ENCODE measurements around the gene ROPN1B. TPM values are rescaled to one million over a fixed set of nuclear protein-coding genes. Genes with fewer than 3 reads are reported as not detected.
"Not testable (repeated sequence)": the region's sequence is repeated elsewhere in the genome, so short reads cannot be mapped to it uniquely, and the experiment has no call there.

ROPN1B gene
- total RNA-seq, 1 donor: 0.10 TPM

DNA sequence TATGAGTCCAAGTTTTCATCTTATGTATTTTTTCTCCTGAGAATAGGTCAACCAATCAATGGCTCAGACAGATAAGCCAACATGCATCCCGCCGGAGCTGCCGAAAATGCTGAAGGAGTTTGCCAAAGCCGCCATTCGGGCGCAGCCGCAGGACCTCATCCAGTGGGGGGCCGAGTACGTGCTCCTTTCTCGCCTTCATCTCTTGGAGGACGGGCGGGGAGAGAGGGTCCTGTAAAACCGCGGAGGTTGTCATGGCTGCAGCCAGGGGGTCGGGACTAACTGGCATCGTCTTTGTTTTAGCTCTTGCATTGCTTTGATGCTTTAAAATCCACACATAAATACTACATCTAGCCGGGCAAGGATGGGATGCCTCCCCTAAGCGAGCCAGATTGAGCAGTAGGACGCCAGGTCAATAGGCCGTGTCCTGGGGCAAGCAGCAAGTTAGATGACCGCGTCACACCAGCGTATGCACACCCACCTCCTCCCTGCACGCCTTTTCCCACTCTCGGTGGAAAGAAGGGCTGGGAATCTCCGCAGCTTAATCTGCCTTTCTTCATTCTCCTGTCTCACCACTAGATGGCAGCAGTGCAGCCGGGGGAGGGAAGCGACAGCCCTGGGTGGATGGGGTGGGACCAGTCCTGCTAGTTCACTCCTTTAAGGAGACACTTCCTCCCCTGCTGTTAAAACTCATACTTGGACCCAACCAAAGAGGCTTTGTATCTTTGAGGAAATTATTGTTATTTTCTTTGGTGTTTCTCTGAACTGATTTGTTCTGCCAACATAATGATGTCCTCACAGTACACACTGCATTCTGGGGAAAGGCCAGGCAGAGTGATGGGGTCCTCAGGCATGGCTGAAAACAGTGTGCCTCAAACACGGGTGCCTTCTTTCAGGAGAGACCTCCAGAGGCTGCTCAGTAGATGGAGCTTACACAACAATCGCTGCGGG lies 3.3 kb downstream of the ROPN1B start:
- peaks cover 23% of the 10 kb centered on the region for H3K27me3 ChIP-seq (ENCODE audit: insufficient read depth, low read length)
- not testable (repeated sequence) for H3K9me3 ChIP-seq (ENCODE audit: low read depth, low read length); H3K4me3 ChIP-seq (ENCODE audit: low read length); H3K4me1 ChIP-seq (ENCODE audit: insufficient read depth, low read length)

DNA sequence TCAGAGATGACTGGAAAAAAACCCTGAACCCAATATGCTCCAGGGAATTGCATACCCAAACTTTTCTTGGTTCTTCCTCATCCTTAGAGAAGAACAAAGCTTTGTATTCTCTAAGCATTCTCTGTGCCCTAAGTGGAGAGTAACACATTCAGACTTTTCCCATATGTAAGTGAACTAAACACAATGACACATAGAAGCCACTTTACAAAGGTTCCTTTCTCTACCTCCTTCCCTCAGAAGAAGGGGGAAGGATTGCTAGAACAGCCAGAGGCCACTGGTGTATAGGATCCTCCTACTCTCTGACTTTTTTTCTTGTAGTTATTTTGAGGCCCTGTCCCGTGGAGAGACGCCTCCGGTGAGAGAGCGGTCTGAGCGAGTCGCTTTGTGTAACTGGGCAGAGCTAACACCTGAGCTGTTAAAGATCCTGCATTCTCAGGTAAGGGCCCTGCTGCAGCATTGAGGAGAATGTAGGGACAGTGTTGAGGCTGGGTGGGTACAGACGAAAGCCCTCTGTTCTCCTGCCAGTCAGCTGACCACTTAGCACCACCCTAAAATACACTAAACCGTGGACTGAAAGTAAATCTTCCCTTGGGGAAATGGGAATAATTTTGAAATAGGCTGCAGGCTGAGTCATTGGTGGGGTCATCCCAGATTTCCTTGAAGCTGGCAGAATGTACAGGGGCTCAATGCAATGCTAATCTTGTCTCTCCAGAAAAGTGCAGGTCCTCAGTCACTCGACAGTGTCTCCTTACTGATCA lies 6.4 kb downstream of the ROPN1B start:
- not testable (repeated sequence) for H3K4me3 ChIP-seq (ENCODE audit: low read length); H3K9me3 ChIP-seq (ENCODE audit: low read depth, low read length); H3K4me1 ChIP-seq (ENCODE audit: insufficient read depth, low read length)
- peaks cover 19% of the 10 kb centered on the region for H3K27me3 ChIP-seq (ENCODE audit: insufficient read depth, low read length)

DNA sequence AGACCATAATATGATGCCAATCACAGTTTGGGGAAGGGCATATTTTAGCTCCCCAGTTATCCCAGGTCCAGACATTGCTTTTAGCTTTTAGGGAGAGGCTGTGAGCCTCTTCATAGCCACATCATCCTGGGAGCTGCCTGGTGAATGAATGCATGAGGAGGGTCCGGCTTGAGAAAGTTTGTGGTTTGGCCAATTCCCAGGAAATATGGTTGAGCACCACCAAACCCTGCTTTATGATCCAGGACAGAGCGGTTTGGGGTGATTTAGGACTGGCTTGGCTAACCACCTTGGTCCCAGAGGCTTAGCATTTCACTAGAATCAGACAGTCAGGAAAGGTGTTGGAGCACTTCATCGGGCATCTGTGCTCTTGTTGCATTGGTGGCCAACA lies 7.0 kb downstream of the ROPN1B start:
- not testable (repeated sequence) for H3K9me3 ChIP-seq (ENCODE audit: low read depth, low read length); H3K4me3 ChIP-seq (ENCODE audit: low read length); H3K4me1 ChIP-seq (ENCODE audit: insufficient read depth, low read length)
- peaks cover 13% of the 10 kb centered on the region for H3K27me3 ChIP-seq (ENCODE audit: insufficient read depth, low read length)

DNA sequence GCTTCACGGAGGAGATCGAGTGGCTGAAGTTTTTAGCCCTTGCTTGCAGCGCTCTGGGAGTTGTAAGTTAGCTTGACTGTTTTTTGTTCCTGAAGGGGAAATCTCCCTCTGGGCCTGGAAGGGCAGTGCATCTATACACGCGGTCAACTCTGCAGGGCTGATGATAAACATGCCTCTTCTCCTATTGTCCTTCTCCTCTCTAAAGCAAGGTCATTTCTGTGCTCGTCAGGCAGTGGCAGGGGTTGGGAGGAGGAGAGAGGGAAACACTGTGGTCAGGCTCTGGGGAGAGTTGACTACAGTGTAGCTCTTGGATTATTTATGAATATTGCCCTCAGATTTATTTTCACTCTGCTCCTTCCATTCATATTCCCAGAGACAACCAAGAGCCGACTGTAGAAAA lies 8.1 kb downstream of the ROPN1B start:
- H3K4me3 ChIP-seq (ENCODE audit: low read length); H3K9me3 ChIP-seq (ENCODE audit: low read depth, low read length); H3K27me3 ChIP-seq (ENCODE audit: insufficient read depth, low read length); H3K4me1 ChIP-seq (ENCODE audit: insufficient read depth, low read length): not testable (repeated sequence)

DNA sequence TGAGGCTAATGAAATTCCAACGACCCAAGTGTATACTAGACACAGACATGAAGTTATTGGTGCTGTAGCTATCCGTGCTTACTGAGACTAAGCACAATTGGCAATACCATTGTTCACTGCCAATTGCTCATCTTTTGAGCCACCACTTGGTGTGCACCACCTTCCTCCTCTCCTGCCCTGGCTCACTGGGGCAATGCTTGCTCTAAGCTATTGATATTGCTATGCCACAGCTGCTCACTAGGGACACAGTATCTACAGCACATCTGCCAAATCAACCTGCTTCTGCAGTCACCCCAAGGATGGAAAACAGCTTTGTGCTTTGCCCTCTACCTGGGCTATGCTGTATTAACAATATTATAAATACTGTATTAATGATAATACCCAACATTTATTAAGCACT lies 16.0 kb downstream of the ROPN1B start:
- H3K4me3 ChIP-seq (ENCODE audit: low read length); H3K4me1 ChIP-seq (ENCODE audit: insufficient read depth, low read length); H3K9me3 ChIP-seq (ENCODE audit: low read depth, low read length); H3K27me3 ChIP-seq (ENCODE audit: insufficient read depth, low read length): not testable (repeated sequence)

DNA sequence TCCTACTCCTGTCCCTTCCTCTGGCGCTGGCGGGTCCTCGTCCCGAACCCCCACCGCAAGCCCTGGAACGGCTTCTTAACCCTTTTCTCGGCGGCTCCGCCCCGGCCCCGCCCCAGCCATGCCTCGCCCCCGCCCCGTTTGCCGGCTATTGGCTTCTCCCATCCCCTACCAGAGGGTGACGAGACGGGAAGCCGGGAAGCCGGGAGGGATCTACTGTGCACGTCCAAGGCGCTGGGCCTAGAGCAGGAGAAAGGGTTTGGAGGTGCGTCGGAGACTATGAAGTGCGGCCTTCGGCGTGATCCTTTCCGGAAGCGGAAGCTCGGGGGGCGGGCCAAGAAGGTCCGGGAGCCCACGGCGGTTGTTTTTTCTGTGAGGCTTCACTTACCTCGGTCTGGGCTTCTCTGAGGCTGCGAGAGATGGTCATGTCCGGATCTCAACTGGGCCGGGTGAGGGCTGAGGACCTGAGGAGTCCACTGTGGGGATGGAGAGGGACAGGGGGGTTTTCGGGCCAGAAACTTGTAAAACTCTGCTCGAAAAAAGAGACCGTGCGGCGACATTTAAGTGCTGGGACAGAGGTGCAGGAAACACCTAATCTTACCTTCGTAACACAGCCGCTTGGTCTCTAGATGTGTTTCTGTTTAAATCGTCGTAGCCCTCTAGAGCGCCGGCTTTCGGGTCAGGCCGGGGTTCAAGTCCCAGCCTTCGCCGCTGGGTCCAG lies 21.4 kb downstream of the ROPN1B start:
- peak overlapping the region; percentile 73 for H3K4me3 ChIP-seq (ENCODE audit: low read length)
- H3K4me1 ChIP-seq (ENCODE audit: insufficient read depth, low read length): peaks cover 13% of the 10 kb centered on the region
- H3K9me3 ChIP-seq (ENCODE audit: low read depth, low read length): no peaks in the 10 kb centered on the region
- no peaks in the 10 kb centered on the region for H3K27me3 ChIP-seq (ENCODE audit: insufficient read depth, low read length)

DNA sequence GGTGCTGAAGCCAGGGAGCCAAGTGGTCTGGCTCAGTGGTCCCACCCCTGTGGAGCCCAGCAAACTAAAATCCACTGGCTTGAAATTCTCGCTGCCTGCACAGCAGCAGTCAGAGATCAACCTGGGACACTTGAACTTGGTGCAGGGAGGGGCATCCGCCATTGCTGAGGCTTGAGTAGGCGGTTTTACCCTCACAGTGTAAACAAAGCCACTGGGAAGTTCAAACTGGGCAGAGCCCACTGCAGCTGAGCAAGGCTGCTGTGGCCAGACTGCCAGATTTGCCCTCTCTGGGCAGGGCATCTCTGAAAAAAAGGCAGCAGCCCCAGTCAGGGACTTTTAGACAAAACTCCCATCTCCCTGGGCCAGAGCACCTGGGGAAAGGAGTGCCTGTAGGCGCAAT lies 27.8 kb downstream of the ROPN1B start:
- H3K4me3 ChIP-seq (ENCODE audit: low read length); H3K9me3 ChIP-seq (ENCODE audit: low read depth, low read length); H3K4me1 ChIP-seq (ENCODE audit: insufficient read depth, low read length); H3K27me3 ChIP-seq (ENCODE audit: insufficient read depth, low read length): not testable (repeated sequence)

DNA sequence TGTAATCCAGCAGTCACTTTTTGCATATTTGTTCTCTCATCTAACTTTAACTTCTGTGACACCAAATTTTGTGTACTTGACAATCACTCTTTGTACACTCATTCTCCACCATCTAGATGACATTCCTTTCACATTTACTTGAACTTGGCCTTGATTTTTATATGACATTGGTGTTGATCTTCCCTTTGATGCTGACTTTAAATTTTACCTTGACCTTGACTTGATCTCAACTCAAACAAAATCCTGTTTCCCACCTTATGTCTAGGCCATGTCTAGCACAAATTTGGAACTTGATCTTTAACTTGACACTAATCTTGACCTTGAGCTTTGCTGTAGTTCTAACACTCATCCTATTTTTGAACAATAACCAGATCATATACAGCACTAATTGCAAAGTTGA lies 33.2 kb downstream of the ROPN1B start:
- Histone ChIP-seq H3K27me3 (ENCODE audit: insufficient read depth, low read length) (no peaks in the 10 kb centered on the region), H3K9me3 (ENCODE audit: low read depth, low read length) (no peaks in the 10 kb centered on the region), H3K4me3 (ENCODE audit: low read length) (no peak overlapping the region), H3K4me1 (ENCODE audit: insufficient read depth, low read length) (no peaks in the 10 kb centered on the region)

DNA sequence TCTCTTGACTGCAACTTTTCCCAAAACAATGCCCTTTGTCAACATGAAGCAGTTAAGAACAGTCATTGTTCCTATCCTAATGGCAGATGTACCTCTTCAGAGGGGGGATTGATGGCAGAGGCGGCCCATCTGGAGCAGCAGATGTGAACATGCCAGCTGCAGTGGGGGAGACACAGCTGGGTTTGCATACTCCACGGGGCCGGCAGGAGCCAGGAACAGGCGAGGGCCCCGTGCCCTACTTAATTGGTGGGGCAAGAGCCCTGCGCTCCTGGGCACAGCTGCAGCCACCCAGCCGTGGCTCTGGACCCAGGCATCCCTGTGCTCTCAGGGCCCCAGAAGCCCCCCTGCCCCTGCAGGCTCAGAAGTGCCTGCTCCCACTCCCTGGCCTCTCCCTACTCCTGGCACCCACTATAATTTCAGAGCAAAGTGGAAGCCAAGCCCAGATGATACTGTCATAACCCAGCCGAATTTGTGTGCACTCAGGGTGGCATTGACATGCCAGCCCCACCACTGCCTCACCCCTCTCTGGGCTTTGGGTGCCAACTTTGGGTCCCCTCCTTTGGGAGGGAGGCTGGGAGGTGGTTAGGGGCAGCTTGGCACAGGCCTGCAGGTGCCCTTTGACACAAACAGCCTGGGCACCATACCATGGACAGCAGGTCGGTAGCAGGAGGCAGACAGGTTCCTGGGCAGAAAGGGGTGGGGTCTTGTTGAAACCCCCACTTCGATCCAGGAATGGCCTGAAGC lies 34.6 kb downstream of the ROPN1B start:
- Histone ChIP-seq H3K4me3 (ENCODE audit: low read length) (no peak overlapping the region), H3K27me3 (ENCODE audit: insufficient read depth, low read length) (no peaks in the 10 kb centered on the region)

DNA sequence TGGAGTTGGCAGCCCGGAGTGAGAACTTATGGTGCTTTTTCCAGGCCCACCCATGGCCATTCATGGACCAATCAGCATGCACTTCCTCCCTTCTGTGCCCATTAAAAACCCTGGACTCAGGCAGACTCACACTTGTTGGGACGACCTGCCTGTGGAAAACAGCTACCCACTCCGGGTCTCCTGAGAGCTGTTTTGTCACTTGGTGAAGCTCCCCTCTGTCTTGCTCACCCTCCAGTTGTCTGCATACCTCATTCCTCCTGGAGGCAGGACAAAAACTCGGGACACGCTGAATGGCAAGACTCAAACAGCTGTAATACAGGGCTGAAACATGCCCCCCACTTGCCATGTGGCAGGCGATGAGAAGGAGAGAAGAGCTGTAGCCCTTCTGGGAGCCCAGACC lies 35.2 kb downstream of the ROPN1B start:
- H3K4me3 ChIP-seq (ENCODE audit: low read length): no peak overlapping the region
- H3K9me3 ChIP-seq (ENCODE audit: low read depth, low read length): no peaks in the 10 kb centered on the region
- H3K4me1 ChIP-seq (ENCODE audit: insufficient read depth, low read length): no peaks in the 10 kb centered on the region
- no peaks in the 10 kb centered on the region for H3K27me3 ChIP-seq (ENCODE audit: insufficient read depth, low read length)

More for the DNA sequence above, 34.6 kb downstream of the ROPN1B start:
- H3K4me1 ChIP-seq (ENCODE audit: insufficient read depth, low read length): no peaks in the 10 kb centered on the region
- H3K9me3 ChIP-seq (ENCODE audit: low read depth, low read length): no peaks in the 10 kb centered on the region

DNA sequence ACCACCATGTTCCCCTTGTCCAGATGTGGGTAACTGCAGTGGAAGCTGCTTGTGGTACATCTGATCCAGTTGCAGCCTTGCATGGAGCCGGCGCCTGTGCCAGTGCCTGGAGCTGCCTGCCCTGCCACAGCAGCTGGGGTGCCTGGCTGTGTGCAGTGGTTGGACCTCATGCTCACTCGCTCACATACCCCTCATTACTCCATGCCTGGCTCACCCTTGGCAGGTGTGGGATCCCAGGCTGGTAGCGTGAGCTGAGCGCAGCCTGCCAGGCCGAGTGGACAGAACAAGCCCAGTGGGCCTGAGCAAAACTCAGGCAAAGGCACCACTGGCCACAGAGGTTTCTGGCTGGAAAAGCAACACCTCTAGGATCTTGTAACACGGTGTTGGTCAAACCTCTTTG lies 35.7 kb downstream of the ROPN1B start:
- no peaks in the 10 kb centered on the region for H3K9me3 ChIP-seq (ENCODE audit: low read depth, low read length)
- no peaks in the 10 kb centered on the region for H3K27me3 ChIP-seq (ENCODE audit: insufficient read depth, low read length)
- no peak overlapping the region for H3K4me3 ChIP-seq (ENCODE audit: low read length)
- H3K4me1 ChIP-seq (ENCODE audit: insufficient read depth, low read length): no peaks in the 10 kb centered on the region

DNA sequence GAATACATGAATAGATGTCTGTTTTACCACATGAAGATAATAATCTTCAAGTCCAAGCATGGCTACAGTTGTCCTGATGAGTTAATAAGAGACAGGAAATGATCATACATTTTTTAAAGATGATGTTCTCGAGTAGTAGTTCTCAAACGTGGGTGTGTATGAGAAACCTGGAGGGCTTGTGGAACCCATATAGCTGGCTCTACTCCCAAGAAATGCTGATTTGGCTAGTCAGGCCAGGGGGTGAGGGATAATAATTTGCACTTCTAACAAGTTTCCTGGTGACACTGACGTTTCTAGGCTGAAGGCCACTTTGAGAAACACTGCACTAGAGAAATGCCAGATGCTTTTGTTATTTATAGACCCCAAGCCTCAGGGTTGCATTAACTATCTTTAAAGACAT lies 37.0 kb downstream of the ROPN1B start:
- Histone ChIP-seq H3K4me1 (ENCODE audit: insufficient read depth, low read length) (no peaks in the 10 kb centered on the region), H3K27me3 (ENCODE audit: insufficient read depth, low read length) (no peaks in the 10 kb centered on the region), H3K4me3 (ENCODE audit: low read length) (no peak overlapping the region), H3K9me3 (ENCODE audit: low read depth, low read length) (no peaks in the 10 kb centered on the region)

DNA sequence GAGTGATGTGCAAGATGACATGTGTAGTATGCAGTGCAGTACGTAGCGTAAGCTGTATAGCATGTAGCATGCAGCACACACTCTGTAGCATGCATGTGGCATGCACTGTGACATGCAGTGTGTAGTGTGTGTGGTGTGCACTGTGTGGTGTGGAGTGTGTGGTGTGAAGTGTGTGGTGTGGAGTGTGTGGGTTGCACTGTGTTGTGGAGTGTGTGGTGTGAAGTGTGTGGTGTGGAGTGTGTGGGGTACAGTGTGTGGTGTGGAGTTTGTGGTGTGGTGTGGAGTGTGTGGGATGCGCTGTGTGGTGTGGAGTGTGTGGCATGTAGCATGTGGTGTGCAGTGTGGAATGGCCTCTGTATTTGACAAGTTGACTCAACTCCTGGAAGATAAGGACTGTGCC lies 39.2 kb downstream of the ROPN1B start:
- no peak overlapping the region for H3K4me3 ChIP-seq (ENCODE audit: low read length)
- H3K4me1 ChIP-seq (ENCODE audit: insufficient read depth, low read length): no peaks in the 10 kb centered on the region
- H3K9me3 ChIP-seq (ENCODE audit: low read depth, low read length): no peaks in the 10 kb centered on the region
- H3K27me3 ChIP-seq (ENCODE audit: insufficient read depth, low read length): no peaks in the 10 kb centered on the region

DNA sequence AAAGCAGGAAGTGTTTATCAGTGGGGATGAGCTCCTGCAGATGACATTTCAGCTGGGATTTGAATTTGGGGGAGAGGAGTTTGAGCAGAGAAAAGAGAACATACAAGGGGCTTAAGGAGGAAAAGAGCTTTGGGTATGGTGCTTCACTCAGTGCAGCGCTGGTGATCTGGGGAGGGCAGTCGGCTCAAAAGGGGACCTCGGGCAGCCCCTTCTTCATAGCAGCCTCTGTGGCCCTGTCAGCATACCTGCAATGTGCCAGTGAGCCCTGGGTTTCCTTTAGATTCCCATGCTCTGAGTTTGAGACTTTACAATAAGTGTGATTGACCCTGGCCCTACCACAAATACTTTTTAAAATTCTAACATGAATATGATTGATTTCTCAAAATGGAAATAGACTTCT lies 40.2 kb downstream of the ROPN1B start:
- no peaks in the 10 kb centered on the region for H3K27me3 ChIP-seq (ENCODE audit: insufficient read depth, low read length)
- H3K4me3 ChIP-seq (ENCODE audit: low read length): no peak overlapping the region
- no peaks in the 10 kb centered on the region for H3K9me3 ChIP-seq (ENCODE audit: low read depth, low read length)
- no peaks in the 10 kb centered on the region for H3K4me1 ChIP-seq (ENCODE audit: insufficient read depth, low read length)

DNA sequence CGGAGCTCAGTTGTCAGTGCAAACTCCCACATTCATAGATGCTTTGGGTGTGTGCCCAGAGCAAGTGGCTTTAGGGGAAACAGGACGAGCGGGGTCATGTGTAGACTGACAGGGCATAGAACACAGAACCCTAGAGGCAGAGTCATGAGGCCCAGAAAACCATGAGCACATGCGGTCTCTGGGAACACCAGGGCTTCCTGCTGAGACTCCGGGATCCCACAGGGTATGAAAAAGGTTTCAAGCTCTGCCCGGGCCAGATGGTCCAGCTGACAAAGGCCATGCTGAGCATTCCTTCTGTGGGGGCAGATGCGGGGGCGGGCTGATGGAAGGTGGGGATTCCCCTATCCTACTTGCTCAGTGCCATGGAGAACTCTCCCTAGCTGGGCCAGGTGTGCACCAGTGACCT lies 44.8 kb downstream of the ROPN1B start:
- H3K9me3 ChIP-seq (ENCODE audit: low read depth, low read length): no peaks in the 10 kb centered on the region
- H3K4me3 ChIP-seq (ENCODE audit: low read length): no peak overlapping the region
- H3K27me3 ChIP-seq (ENCODE audit: insufficient read depth, low read length): no peaks in the 10 kb centered on the region
- no peaks in the 10 kb centered on the region for H3K4me1 ChIP-seq (ENCODE audit: insufficient read depth, low read length)
